IMR-90 (cell line): ENCODE results near the gene VAC14. TPM values are rescaled to one million over a fixed set of nuclear protein-coding genes. Genes with fewer than 3 reads are reported as not detected.

Experiments
- ATAC-seq: fragments of 200-7000 bp; cut with Tn5 transposase; 2 replicates; pipeline ENCODE4 v1.9.1; 2020; ENCODE audit warnings: low read depth, mild to moderate bottlenecking, moderate library complexity
- BruUV-seq: library from RNA; stranded (reverse); fragments of 400-500 nt; replicated peaks from 2 replicates; lab custom pipeline; 2021; lab: Mats Ljungman, UMichigan
- CTCF ChIA-PET: fragments of 300-600 bp; formaldehyde crosslinking; extraction: SDS; loops from one replicate; lab custom pipeline; 2021; ENCODE audit warnings: antibody characterized with exemption; lab: Yijun Ruan, JAX
- POLR2A ChIA-PET: fragments of 300-600 bp; sonication (Branson Sonifier 250); formaldehyde crosslinking; loops from one replicate; lab custom pipeline; 2022; ENCODE audit warnings: antibody characterized with exemption; ENCODE audit not compliant: unreplicated experiment; lab: Charles Lee
- DNase-seq: peaks from one replicate; pipeline ENCODE4 v3.0.0; 2013
- H2AFZ ChIP-seq: replicated peaks from 2 replicates; pipeline ENCODE3; 2013; ENCODE audit warnings: low read length, mild to moderate bottlenecking; ENCODE audit not compliant: poor library complexity
- H2AK5ac ChIP-seq: 2 replicates; pipeline ENCODE4 v1.6.1; 2013; ENCODE audit warnings: low read depth, low read length, inconsistent platforms
- H2AK9ac ChIP-seq: replicated peaks from 2 replicates; pipeline ENCODE3; 2013; ENCODE audit warnings: mild to moderate bottlenecking, low read depth, low read length, moderate library complexity; ENCODE audit not compliant: poor library complexity
- H2BK120ac ChIP-seq: 2 replicates; pipeline ENCODE4 v1.6.1; 2013; ENCODE audit warnings: low read depth, low read length, inconsistent platforms
- H2BK15ac ChIP-seq: 3 replicates; pipeline ENCODE4 v1.6.1; 2013; ENCODE audit warnings: low read depth, low read length, inconsistent platforms
- H2BK20ac ChIP-seq: 2 replicates; pipeline ENCODE4 v1.6.1; 2013; ENCODE audit warnings: low read depth, mild to moderate bottlenecking, inconsistent platforms, low read length, moderate library complexity
- H2BK5ac ChIP-seq: 2 replicates; pipeline ENCODE4 v1.6.1; 2013; ENCODE audit warnings: mild to moderate bottlenecking, low read depth, low read length, inconsistent platforms; ENCODE audit not compliant: poor library complexity, severe bottlenecking
- H3K14ac ChIP-seq: replicated peaks from 2 replicates; pipeline ENCODE4 v1.6.1; 2013; ENCODE audit warnings: low read depth, low read length, inconsistent platforms
- H3K18ac ChIP-seq: 2 replicates; pipeline ENCODE4 v1.6.1; 2013; ENCODE audit warnings: low read depth, low read length, control low read depth
- H3K23ac ChIP-seq: 2 replicates; pipeline ENCODE4 v1.6.1; 2013; ENCODE audit warnings: low read depth, low read length, inconsistent platforms
- H3K27ac ChIP-seq: 2 replicates; pipeline ENCODE4 v1.5.1; 2013; ENCODE audit warnings: mild to moderate bottlenecking, control low read depth, low read length; ENCODE audit not compliant: insufficient read depth
- H3K27me3 ChIP-seq: 2 replicates; pipeline ENCODE4 v1.6.1; 2013; ENCODE audit warnings: low read length; ENCODE audit not compliant: control insufficient read depth, insufficient read depth
- H3K36me3 ChIP-seq: 2 replicates; pipeline ENCODE4 v1.6.1; 2013; ENCODE audit warnings: low read length, mixed read lengths; ENCODE audit not compliant: control insufficient read depth, insufficient read depth
- H3K4ac ChIP-seq: 2 replicates; pipeline ENCODE4 v1.6.1; 2013; ENCODE audit warnings: low read depth, low read length, inconsistent platforms
- H3K4me1 ChIP-seq: 2 replicates; pipeline ENCODE4 v1.6.1; 2013; ENCODE audit warnings: low read length, mixed read lengths; ENCODE audit not compliant: control insufficient read depth, insufficient read depth
- H3K4me2 ChIP-seq: 2 replicates; pipeline ENCODE4 v1.6.1; 2013; ENCODE audit warnings: low read depth, mild to moderate bottlenecking, control low read depth, low read length, moderate library complexity
- H3K4me3 ChIP-seq: 2 replicates; pipeline ENCODE4 v1.5.1; 2013; ENCODE audit warnings: low read depth, mild to moderate bottlenecking, control low read depth, low read length, moderate library complexity; ENCODE audit not compliant: insufficient read depth
- H3K56ac ChIP-seq: 2 replicates; pipeline ENCODE4 v1.6.1; 2013; ENCODE audit warnings: low read length, inconsistent platforms; ENCODE audit not compliant: insufficient read depth; ENCODE audit errors: extremely low read depth
- H3K79me1 ChIP-seq, 2 experiments: 2 replicates each; pipeline ENCODE4 v1.6.1; 2013; ENCODE audit warnings: low read length in 2 of 2, inconsistent platforms in 1 of 2, low read depth in 1 of 2
- H3K9ac ChIP-seq: 2 replicates; pipeline ENCODE4 v1.6.1; 2013; ENCODE audit warnings: low read depth, low read length, control low read depth
- H3K9me1 ChIP-seq: 2 replicates; pipeline ENCODE4 v1.6.1; 2013; ENCODE audit warnings: low read length, inconsistent platforms; ENCODE audit not compliant: insufficient read depth
- H3K9me3 ChIP-seq: 2 replicates; pipeline ENCODE4 v1.6.1; 2013; ENCODE audit warnings: low read length; ENCODE audit not compliant: control insufficient read depth, insufficient read depth
- H4K20me1 ChIP-seq: 2 replicates; pipeline ENCODE4 v1.6.1; 2013; ENCODE audit warnings: low read length, inconsistent platforms; ENCODE audit not compliant: insufficient read depth
- H4K5ac ChIP-seq: 2 replicates; pipeline ENCODE4 v1.6.1; 2013; ENCODE audit warnings: mild to moderate bottlenecking, low read depth, low read length, control low read depth
- H4K8ac ChIP-seq, 2 experiments: 2 replicates each; pipeline ENCODE4 v1.6.1; 2013; ENCODE audit warnings: low read depth in 2 of 2, low read length in 2 of 2, control low read depth in 1 of 2, inconsistent platforms in 1 of 2
- H4K91ac ChIP-seq: 2 replicates; pipeline ENCODE4 v1.6.1; 2013; ENCODE audit warnings: low read depth, low read length, inconsistent platforms; ENCODE audit not compliant: insufficient read depth
- CHD1 ChIP-seq: IDR thresholded peaks from 2 replicates; pipeline ENCODE4 v1.6.1; 2012; ENCODE audit warnings: low read depth, low read length, improper control_type of control experiment
- MAFK ChIP-seq: IDR thresholded peaks from 2 replicates; pipeline ENCODE4 v1.6.1; 2012; ENCODE audit warnings: low read depth, low read length, improper control_type of control experiment
- MAZ ChIP-seq: IDR thresholded peaks from 2 replicates; pipeline ENCODE4 v1.6.1; 2012; ENCODE audit warnings: low read depth, mild to moderate bottlenecking, low read length, improper control_type of control experiment, moderate library complexity, borderline replicate concordance
- MXI1 ChIP-seq: IDR thresholded peaks from 2 replicates; pipeline ENCODE4 v1.6.1; 2012; ENCODE audit warnings: low read depth, mild to moderate bottlenecking, low read length, moderate library complexity, borderline replicate concordance
- NFE2L2 ChIP-seq: fragments of 150-350 bp; IDR thresholded peaks from 2 replicates; pipeline ENCODE4 v1.6.1; 2016; ENCODE audit warnings: low read depth, mild to moderate bottlenecking, low read length
- RAD21 ChIP-seq: IDR thresholded peaks from 2 replicates; pipeline ENCODE4 v1.6.1; 2012; ENCODE audit warnings: low read length, improper control_type of control experiment
- RCOR1 ChIP-seq: IDR thresholded peaks from 2 replicates; pipeline ENCODE4 v1.6.1; 2012; ENCODE audit warnings: mild to moderate bottlenecking, low read length, improper control_type of control experiment; ENCODE audit not compliant: insufficient replicate concordance
- RFX5 ChIP-seq: IDR thresholded peaks from 2 replicates; pipeline ENCODE4 v1.8.0; 2012; ENCODE audit warnings: low read depth, mild to moderate bottlenecking, low read length, moderate library complexity
- SMC3 ChIP-seq: fragments of 150-350 bp; IDR thresholded peaks from 2 replicates; pipeline ENCODE4 v1.6.1; 2016; ENCODE audit warnings: low read depth, mild to moderate bottlenecking, antibody characterized with exemption, low read length, moderate library complexity
- WGBS, 2 experiments: methylation state at CpG; one replicate each; pipeline versions ENCODE4 v1.1.5 to v1.1.7; 2013; ENCODE audit warnings: missing lambda C conversion rate in 2 of 2; ENCODE audit not compliant: insufficient read length in 1 of 2; ENCODE audit errors: extremely low coverage in 2 of 2; 5-methylcytosine and 5-hydroxymethylcytosine counted together
- dilution Hi-C: fragments of 300-500 bp; cut with HindIII; formaldehyde crosslinking; loops from one replicate; pipeline ENCODE4 v1.14.3; 2018; ENCODE audit warnings: low sequenced_read_pairs; ENCODE audit not compliant: unreplicated experiment
- in situ Hi-C: fragments of 300-500 bp; cut with MboI; formaldehyde crosslinking; loops from 3 replicates; pipeline ENCODE4 v1.14.3; 2019; ENCODE audit warnings: low sequenced_read_pairs, inconsistent platforms, mixed read lengths
- intact Hi-C: fragments of 100-400 bp; cut with micrococcal nuclease; formaldehyde crosslinking; loops from 2 replicates; pipeline ENCODE4 v1.10.0; 2022
- polyA plus RNA-seq, 3 experiments: library from polyadenylated mRNA; depleted of rRNA; stranded (reverse); fragments of >200 nt; gene quantifications; 2 replicates each; pipeline ENCODE4 v1.2.3, GENCODE V29; 2012; ENCODE audit warnings: low replicate concordance in 1 of 3
- total RNA-seq: library from RNA; depleted of rRNA; stranded (reverse); fragments of >200 nt; gene quantifications from 2 replicates; pipeline ENCODE4 v1.2.3, GENCODE V29; 2012
- TF ChIP-seq, protein P1 (sequence below): fragments of 150-350 bp; IDR thresholded peaks from 2 replicates; pipeline ENCODE4 v1.6.1; 2017; ENCODE audit warnings: mild to moderate bottlenecking, antibody characterized with exemption, low read length, low read depth

The VAC14 gene
- total and polyA plus RNA-seq, 2 of the 4 experiments (the other 2 are of a cell fraction) = 21.1 to 40.2 TPM

DNA sequence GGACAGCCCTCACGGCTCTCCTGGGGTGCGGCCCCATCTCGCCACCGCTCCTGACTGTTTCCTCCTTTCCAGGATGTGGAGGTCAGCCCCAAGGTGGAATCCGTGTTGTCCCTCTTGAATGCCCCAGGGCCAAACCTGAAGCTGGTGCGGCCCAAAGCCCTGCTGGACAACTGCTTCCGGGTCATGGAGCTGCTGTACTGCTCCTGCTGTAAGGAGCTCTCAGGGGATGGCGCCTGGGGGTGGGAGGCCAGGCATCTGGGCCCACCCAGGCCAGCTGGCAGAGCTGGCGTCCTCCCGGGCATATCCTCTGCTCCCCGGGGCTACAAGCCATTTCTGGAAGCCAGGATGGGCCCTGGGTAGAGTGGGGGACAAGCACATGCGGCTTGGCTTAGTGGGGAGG lies 141.4 kb downstream of the VAC14 start:
- no peak overlapping the region for H3K4me3 ChIP-seq
- intact Hi-C loops (no loop called here), in situ Hi-C loops (no loop called here), dilution Hi-C loops (no loop called here)
- H3K9me1 ChIP-seq = no peaks in the 10 kb centered on the region
- H4K8ac ChIP-seq = no peak overlapping the region
- H2BK15ac ChIP-seq = no peak overlapping the region
- H2BK20ac ChIP-seq = no peak overlapping the region
- no peak overlapping the region for H3K18ac ChIP-seq
- ChIA-PET CTCF (no interaction called here), POLR2A (no interaction called here)
- no peak overlapping the region for H2BK5ac ChIP-seq
- H3K9ac ChIP-seq = no peak overlapping the region
- H3K27ac ChIP-seq = no peak overlapping the region
- H2AK9ac ChIP-seq = peak overlapping the region; percentile 72
- H3K56ac ChIP-seq = no peak overlapping the region
- no TSS peak for BruUV-seq
- no peak overlapping the region for H3K23ac ChIP-seq
- no peaks in the 10 kb centered on the region for H3K27me3 ChIP-seq
- no peak overlapping the region for H4K91ac ChIP-seq
- H3K9me3 ChIP-seq = no peaks in the 10 kb centered on the region
- no peak for ATAC-seq
- H3K36me3 ChIP-seq = peaks cover 24% of the 10 kb centered on the region
- no peak overlapping the region for H2AFZ ChIP-seq
- H3K4me1 ChIP-seq = peaks cover 3% of the 10 kb centered on the region; the same call in 1 of the 2 replicates
- DNase-seq = no peak
- H3K4me2 ChIP-seq = no peak overlapping the region
- H3K4ac ChIP-seq = no peak overlapping the region
- 90% methylated on average over 6 of the region's 12 CpGs; no CpG with 5 or more reads in 1 of the 2 experiments for WGBS, 2 experiments
- peaks cover 0 to 18% of the 10 kb centered on the region in 2 experiments; a peak in 2 of 4 replicates for H3K79me1 ChIP-seq
- TF ChIP-seq RFX5 (no peak), RAD21 (no peak), MXI1 (no peak), MAFK (no peak), MAZ (no peak), SMC3 (no peak), NFE2L2 (no peak), RCOR1 (no peak), CHD1 (no peak)
- TF ChIP-seq, protein P1, sequence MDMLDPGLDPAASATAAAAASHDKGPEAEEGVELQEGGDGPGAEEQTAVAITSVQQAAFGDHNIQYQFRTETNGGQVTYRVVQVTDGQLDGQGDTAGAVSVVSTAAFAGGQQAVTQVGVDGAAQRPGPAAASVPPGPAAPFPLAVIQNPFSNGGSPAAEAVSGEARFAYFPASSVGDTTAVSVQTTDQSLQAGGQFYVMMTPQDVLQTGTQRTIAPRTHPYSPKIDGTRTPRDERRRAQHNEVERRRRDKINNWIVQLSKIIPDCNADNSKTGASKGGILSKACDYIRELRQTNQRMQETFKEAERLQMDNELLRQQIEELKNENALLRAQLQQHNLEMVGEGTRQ = no peak
- peaks cover 35% of the 10 kb centered on the region for H4K20me1 ChIP-seq
- H4K5ac ChIP-seq = no peak overlapping the region
- no peak overlapping the region for H3K14ac ChIP-seq
- H2AK5ac ChIP-seq = peak overlapping the region; percentile 46; the same call in 1 of the 2 replicates
- no peak overlapping the region for H2BK120ac ChIP-seq
